Measurements from ENCODE around the gene CTIF. TPM values are rescaled to one million over a fixed set of nuclear protein-coding genes. Genes with fewer than 3 reads are reported as not detected.
"Not testable (repeated sequence)": the region's sequence is repeated elsewhere in the genome, so short reads cannot be mapped to it uniquely, and the experiment has no call there.

Gene CTIF
- total and polyA plus RNA-seq, 12 donors, result 20.5 to 159 (median 57.0) TPM

DNA sequence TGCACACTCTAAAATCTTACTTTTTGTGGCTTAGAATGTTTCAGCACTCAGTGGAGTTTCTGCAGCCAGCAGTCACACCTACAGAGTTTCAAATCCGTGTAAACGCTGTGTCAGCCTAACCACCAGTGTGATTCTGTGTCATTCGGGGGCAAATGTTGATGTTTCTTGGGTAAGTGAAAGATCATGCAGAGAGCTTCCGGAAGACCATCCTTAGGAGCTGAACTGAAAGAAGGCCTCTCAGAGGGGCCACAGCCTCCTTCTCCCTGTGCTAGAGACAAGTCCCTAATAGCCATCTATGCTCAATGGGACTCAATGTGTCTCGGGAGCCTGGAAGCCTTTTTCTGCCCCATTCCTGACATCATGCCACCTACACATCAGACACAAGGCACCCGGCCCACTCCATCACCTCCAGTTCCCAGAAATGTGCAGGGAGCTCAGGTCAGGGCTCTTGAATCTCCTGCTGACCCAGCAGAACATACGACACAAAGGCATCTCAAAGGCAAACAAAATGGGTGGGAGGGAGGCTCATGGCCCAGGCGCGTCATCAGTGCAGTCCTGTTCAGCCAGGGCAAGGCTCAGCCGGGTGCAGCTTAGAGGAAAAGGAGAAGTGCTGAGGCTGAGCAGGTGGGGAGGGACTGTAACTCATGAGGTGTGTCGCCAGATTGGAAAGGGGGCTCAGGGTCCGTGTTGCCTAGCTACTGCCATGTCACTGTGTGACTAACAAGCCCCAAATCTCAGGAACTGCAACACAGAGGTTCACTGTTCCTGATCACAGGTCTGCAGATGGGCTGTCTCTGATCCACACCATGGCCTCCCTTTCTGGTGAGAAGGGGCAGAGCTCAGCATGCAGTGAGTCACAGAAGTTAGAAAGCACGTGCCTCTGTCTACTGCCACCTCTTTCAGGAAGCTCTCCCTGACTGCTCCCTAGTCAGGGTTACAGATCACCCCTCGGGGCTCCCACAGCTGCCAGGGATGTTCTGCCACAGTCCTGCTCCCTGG lies 329.9 kb downstream of the CTIF start:
- intact Hi-C loops (cut with DNase I), result no loop called here
- DNase-seq, result no peak
- H3K4me3 ChIP-seq, result no peak overlapping the region
- peaks cover 15% of the 10 kb centered on the region in 2 donors for H3K4me1 ChIP-seq (replicated peaks in 1 of 2)
- H3K27ac ChIP-seq, result no peak overlapping the region
- H3K36me3 ChIP-seq (replicated peaks in 1 of 2), result no peaks in the 10 kb centered on the region
- no peaks in the 10 kb centered on the region for H3K9me3 ChIP-seq (replicated peaks in 1 of 3)
- 66 to 76% (median 71%) methylated on average over 14 of the region's 14 CpGs for WGBS, 4 donors
- H3K27me3 ChIP-seq, result no peaks in the 10 kb centered on the region
- TF ChIP-seq, protein P1, sequence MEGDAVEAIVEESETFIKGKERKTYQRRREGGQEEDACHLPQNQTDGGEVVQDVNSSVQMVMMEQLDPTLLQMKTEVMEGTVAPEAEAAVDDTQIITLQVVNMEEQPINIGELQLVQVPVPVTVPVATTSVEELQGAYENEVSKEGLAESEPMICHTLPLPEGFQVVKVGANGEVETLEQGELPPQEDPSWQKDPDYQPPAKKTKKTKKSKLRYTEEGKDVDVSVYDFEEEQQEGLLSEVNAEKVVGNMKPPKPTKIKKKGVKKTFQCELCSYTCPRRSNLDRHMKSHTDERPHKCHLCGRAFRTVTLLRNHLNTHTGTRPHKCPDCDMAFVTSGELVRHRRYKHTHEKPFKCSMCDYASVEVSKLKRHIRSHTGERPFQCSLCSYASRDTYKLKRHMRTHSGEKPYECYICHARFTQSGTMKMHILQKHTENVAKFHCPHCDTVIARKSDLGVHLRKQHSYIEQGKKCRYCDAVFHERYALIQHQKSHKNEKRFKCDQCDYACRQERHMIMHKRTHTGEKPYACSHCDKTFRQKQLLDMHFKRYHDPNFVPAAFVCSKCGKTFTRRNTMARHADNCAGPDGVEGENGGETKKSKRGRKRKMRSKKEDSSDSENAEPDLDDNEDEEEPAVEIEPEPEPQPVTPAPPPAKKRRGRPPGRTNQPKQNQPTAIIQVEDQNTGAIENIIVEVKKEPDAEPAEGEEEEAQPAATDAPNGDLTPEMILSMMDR (IDR thresholded peaks at IDR 0.05), result no peak
- no peak for TF ChIP-seq POLR2A (IDR thresholded peaks at IDR 0.05)

DNA sequence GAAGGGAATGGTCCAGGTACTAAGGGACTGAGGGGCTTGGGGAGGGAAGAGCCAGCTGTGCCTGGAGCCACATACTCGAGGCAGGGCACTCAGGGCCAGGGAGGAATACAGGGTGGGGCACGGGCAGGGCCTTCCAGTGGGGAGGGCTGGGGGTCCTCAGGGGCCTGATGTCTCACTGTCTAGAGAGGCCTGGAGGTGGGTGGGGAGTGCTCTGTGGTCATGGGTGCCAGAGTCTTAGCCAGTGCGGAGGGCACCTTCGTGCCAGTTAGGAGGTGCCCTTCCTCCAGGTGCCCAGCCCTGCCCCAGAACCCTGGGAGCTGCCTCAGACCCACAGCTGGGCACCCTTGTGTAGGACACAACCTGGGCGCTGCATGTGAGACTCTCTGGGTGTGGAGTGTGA lies 330.8 kb downstream of the CTIF start:
- intact Hi-C loops (cut with DNase I), result no loop called here
- WGBS, 4 donors, result 78 to 96% (median 86%) methylated on average over 2 to 5 of the region's 5 CpGs
- TF ChIP-seq POLR2A (IDR thresholded peaks at IDR 0.05), result no peak
- TF ChIP-seq, protein P1 (IDR thresholded peaks at IDR 0.05), result no peak
- no peak overlapping the region for H3K27ac ChIP-seq
- no peaks in the 10 kb centered on the region for H3K36me3 ChIP-seq (replicated peaks in 1 of 2)
- DNase-seq, result no peak
- H3K4me1 ChIP-seq (replicated peaks in 1 of 2), result peaks cover 15 to 17% of the 10 kb centered on the region in 2 donors
- no peaks in the 10 kb centered on the region for H3K9me3 ChIP-seq (replicated peaks in 1 of 3)
- no peaks in the 10 kb centered on the region for H3K27me3 ChIP-seq
- no peak overlapping the region for H3K4me3 ChIP-seq

- intact Hi-C loops (cut with DNase I); H3K9me3 ChIP-seq (replicated peaks in 1 of 3); H3K36me3 ChIP-seq (replicated peaks in 1 of 2); H3K4me3 ChIP-seq; H3K27ac ChIP-seq; DNase-seq; H3K27me3 ChIP-seq: not testable (repeated sequence)
- H3K4me1 ChIP-seq (replicated peaks in 1 of 2), result peaks cover 15 to 17% of the 10 kb centered on the region in 2 donors
- 87 to 100% (median 92%) methylated on average over 4 to 13 of the region's 13 CpGs for WGBS, 4 donors
Measured at GRCh38 chr18:48870926-48871325, 332.1 kb downstream of the CTIF start.

DNA sequence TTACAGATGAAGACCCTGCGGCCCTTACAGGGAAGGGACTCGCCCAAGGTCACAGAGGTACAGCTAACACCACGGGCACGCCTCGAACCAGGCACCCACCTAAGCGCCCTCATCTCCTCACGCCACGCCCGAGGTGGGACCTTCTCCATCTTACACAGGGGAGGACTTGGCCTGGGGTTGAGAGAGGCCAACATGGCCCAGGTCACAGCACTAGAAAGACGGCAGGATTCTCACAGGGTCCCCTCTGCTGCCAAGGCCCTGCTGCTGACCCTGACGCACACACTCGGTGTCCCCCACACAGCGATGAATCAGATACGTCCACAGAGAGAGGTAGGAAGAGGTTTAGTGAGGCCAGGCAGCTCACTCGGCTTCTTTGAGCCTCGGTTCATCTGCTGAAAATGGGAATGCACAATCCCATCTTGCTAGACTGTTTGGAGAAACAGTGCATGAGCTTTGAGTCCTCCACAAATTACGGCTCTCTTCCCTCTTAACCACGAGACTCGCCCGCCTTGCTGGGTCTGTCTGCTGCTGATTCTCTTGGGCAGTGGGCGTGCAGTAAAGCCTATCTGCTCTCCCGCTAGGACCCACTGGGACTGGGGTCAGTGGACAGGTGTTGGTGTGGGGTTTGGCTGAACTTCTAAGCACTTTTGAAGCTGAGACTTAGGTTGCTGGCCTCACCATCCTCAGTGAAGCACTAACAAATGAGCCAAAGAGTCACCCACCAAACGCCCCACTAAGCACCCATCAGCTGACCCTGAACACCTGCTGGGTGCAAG lies 332.7 kb downstream of the CTIF start:
- intact Hi-C loops (cut with DNase I), result no loop called here
- no peak overlapping the region for H3K27ac ChIP-seq
- H3K36me3 ChIP-seq (replicated peaks in 1 of 2), result no peaks in the 10 kb centered on the region
- TF ChIP-seq, protein P1 (IDR thresholded peaks at IDR 0.05), result no peak
- no peak for TF ChIP-seq POLR2A (IDR thresholded peaks at IDR 0.05)
- H3K4me3 ChIP-seq, result no peak overlapping the region
- no peaks in the 10 kb centered on the region for H3K9me3 ChIP-seq (replicated peaks in 1 of 3)
- H3K4me1 ChIP-seq (replicated peaks in 1 of 2), result peaks cover 15 to 17% of the 10 kb centered on the region in 2 donors
- DNase-seq, result no peak
- H3K27me3 ChIP-seq, result no peaks in the 10 kb centered on the region
- 89 to 93% (median 92%) methylated on average over 16 to 23 of the region's 23 CpGs for WGBS, 4 donors
